Stimulated activated CD4-positive, alpha-beta T cell treated with anti-CD3 and anti-CD28 coated beads, Interleukin-12 subunit alpha, Interleukin-12 subunit beta, amount 100 ng/mL, for 4 hours (primary cell): ENCODE measurements around the gene DNAJC7.
"Not testable (repeated sequence)": the region's sequence is repeated elsewhere in the genome, so short reads cannot be mapped to it uniquely, and the experiment has no call there.

Source experiments
- DNase-seq: peaks from one replicate; pipeline ENCODE4 v3.0.0-alpha.2; 2020

The DNAJC7 gene

DNA sequence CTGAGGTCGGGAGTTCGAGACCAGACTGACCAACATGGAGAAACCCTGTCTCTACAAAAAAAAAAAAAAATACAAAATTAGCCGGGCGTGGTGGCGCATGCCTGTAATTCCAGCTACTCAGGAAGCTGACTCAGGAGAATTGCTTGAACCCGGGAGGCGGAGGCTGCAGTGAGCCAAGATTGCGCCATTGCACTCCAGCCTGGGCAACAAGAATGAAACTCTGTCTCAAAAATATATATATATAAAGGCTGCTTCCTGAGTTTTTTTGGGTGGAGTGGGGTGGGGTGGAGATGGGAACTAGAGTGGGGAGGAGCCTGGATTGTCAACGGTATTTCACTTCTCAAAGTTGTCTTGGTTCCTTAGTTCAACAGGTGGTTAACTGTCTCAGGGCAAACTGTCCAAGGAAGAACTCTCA, 7.0 kb downstream of the DNAJC7 start:
- DNase-seq = not testable (repeated sequence)

DNA sequence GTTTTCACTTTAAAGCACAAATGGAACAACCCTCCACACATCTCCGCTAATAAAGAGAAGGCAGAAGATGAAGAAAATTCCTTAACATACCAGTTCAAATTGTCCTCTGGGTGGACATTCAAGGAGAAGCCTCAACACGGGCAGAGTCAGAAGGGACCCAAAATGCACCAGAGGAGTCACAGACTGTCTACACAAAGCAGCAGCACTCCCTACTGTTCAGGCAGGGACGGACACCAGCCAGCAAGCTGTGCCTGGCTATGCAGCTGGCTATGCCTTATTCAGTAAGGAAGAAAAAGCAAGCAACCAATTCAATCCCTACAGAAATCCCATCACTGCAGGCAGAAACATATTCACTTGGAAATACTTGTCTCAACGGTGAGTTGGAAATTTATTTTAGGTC, 8.1 kb downstream of the DNAJC7 start:
- DNase-seq = no peak

DNA sequence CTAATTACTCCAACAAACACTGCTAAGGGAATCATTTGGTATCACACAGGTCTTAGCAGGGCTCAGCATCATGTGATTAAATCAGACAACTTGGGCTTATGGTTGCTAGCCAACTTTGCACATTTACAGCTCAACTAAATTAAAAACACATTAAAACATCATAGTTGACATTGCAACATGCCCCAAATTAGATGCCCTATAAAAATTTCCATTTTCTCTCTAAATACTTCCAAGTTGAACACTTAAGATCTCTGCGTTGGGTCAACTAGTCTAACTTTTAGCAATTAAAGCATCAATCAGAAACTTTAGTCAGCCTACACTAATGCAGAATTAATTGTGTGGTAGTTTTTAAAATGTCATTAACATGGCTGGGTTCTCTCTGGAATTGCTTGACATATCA, 12.1 kb downstream of the DNAJC7 start:
- no peak for DNase-seq

DNA sequence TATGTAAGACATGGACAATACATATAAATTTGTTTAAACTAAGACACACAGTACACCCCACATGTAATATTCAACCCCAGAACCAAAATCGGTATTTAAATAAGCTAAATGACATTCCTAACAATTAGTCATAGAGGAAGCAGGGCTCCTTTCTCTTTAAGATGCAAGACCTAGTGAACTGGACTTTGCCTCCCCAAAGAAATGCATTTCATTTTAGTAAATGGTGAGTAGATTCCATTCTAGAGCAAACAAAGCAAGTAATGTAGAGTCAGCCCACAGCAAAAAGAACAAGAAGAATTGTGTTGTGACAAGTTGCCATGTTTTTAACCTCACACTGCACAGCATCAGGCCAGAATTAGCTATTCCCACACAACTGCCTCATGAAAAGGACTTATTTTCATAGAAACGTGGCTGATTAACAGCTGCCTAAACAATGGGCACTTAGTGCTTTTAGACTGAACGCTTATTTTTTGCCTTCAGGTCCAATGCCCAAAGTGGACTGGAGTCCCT, 14.4 kb downstream of the DNAJC7 start:
- no peak for DNase-seq

DNA sequence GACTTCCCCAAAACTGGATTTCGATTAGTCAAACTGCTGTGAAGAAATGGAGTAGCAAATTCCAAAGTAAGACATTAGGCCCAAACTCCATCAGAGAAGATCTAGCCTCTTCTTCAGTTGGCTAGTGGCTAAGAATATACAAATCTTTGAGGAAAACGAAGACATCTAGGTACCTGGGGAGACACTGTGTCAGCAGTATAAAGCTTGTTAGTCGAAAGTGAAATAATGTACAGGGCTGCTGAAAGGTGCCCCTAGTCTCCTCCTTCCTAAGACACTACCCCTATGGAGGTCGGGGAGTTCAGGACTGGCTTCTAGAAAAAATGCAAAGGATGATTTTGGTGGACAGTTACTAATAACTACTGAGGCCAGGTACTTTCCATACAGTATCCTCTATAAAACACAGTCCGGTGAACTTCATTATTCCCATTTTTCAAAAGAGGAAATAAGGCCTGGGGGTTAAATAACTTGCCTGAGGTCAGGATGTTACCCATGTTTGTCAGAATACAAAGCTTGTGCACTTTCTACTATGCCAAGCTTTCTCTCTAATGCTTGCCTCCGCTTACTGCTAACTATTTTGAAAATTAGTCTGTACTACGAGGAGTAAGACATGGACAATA, 15.0 kb downstream of the DNAJC7 start:
- DNase-seq = no peak

DNA sequence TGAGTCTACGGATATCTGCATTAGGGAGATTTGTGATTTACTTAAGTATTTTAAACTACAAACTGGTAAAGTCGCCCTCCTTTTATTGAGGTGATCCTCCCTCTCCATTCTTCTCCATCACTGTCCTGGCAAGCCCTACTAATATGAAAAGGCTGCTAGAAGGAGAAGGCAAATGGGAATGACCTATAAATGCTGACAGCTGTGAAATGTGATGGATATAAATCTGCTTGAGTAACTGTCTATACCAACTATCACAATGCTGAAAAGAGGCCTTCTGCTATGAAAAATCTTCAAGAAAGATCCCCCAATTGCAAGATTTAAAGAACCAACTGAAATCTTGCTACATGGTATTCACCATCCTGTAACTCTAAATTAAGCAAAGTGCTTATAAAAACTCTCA, 15.5 kb downstream of the DNAJC7 start:
- no peak for DNase-seq

DNA sequence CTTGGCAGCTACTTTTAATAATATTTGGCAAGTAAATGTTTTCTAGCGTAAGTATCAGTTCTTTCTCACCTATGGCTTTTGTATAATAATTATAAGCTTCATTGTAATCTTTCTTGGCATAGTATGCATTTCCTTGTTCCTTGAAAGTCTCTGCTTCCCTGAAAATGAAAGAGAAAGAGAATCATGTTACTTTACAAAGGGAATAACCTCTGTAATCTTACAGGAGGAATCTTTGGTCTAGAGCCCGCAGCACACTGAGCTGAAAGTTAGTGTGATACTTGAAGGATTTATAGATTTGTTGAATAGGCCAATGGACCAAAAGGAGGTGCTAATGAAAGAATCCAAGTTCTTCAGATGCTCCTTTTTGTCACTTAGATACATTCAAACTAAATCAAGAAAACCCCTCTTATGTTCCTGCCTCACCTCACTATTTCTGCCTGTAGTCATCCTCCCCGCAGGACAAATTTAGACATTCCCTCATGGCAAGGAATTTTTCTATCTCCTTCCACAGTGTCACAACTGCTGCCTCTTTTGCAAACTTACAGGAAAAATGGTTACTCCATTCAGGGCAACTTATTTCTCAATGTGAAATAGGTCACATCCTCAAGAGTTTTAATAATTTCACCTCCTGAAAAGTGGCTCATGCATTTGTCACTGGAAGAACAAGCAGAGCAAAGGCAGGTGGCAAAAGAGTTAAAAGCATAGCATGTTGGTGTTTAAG, 16.7 kb downstream of the DNAJC7 start:
- DNase-seq = no peak

DNA sequence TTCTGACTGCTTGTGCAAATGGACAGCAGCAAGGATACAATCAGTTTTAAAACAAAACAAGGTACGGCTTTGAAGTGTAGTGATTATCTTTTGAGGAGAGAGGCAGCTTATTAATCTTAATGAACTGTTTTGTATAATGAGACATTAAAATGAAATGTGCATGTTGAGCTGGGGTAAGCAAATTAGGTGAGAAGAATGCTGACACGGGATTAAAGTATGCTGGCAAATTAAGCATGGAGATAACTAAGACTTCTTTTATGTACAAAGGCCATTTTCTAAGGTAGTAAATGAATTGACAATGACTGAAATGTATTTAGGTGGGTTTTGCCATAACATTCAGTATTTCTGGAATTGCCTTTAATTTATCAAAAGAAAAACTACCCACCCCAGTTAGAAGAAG, 18.7 kb downstream of the DNAJC7 start:
- DNase-seq = no peak

DNA sequence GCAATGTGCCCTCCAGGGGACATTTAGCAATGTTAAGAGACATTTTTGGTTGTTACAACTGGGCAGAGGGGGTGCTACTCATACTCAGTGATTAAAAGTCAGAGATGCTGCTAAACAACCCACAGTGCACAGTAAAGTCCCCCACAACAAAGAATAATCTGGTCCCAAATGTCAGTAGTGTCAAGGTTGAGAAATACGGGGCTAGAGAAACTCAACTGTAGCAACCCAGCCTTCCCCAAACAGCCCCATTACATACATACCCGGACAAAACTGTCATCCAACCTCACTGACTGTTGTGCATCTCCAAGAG, 20.4 kb downstream of the DNAJC7 start:
- DNase-seq = no peak

DNA sequence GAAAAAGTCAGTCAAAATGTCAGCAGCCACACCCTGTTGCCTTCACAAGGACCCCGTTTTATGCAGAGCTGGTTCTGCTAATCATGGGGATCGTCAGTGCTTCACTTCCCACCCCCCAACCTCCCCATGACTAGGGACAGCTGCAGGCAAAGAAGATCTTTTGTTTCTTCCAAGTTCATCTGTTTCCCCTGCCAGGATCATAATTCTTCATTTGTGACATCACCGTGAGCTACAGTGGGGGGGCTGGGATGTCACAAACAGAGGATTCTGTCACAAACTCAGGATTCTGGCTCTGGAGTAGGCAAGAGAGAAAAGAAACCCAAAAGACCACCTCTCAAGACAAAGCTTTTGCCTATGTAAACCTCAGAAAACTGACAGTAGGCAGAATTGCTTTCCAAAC, 24.7 kb downstream of the DNAJC7 start:
- DNase-seq = no peak

DNA sequence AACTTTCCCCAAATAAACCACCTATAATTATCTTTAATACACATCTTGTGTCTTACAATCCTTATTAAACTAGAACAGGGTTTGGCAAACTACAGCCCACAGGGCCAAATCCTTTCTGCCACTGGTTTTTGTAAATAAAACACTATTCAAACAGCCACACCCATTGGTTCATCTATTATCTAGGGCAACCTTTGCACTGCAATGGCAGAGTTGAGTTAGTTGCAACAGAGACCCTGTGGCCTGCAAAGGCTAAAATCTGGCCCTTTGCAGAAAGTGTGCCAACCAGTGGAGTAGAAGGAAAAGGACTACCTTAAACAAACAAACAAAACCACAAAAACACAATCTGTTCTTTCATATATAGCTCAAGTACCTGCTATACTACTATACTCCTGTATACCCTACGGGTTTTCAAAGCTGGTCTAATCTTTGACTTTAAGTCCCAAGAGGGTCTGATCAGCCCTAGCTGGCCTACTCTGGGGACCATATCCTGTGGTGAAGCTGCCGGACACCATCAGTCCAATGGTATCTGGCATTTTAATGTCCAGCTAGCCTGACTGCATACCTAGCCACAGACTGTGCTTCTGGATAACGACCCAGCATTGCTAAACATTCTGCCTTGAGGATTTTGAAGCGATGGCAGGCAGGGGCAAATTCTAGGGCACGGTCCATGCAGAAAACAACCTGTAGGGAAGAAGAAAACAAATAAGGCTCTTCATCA, 27.4 kb downstream of the DNAJC7 start:
- DNase-seq = no peak

DNA sequence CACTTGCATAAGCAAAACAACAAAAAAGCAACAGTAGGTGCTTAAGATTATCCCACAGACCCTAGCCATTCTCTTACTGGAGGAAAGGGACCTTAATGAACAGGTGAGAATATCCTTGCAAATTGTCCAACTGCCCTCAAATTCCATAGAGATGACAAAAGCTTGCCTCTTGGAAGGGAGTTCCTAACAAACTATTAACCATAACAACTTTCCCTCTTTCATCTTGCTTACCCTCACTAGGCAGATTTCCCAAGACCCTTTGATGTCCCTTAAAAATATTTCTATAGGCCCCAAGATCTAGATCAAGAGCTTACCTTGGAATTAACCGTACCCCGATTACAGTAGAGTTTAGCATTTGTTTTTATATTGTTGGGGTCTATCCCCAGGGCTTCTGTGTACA, 28.8 kb downstream of the DNAJC7 start:
- no peak for DNase-seq

DNA sequence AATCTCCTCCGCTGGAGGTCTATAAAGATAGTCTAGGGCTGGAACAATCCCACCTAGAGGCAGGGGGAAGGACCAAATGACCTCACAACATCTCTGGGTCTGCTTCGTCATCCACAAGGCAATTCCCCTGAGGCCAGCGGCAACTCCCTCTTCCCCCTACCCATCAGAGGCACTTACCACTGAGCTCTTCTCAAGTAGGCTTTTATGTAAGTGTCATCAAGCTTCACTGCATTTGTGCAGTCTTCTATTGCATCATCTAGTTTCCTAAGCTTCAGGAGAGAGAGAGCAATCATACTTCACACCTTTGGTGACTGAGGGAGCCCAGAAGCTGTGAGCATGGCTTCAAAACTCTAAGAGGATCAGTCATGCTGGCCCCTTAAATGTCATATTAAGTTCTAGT, 29.6 kb downstream of the DNAJC7 start:
- DNase-seq = no peak

DNA sequence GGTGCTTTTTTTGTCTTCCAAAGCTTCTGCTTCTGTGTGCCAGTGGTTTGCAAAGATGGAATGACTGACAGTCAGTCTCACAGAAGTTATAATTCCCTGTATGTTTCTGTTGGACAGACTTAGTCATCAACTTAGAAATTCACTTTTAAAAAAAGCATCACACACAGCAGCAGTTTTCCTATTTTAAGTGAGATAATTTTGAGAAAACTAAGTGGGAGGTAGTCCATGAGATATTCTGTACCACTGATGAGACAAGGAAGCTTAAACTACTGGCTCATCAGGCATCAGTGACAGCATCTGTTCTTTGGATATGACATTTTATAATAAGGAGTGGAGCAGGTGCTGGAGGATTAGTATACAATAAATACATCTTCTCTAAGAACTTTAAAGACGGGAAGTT, 30.6 kb downstream of the DNAJC7 start:
- no peak for DNase-seq

DNA sequence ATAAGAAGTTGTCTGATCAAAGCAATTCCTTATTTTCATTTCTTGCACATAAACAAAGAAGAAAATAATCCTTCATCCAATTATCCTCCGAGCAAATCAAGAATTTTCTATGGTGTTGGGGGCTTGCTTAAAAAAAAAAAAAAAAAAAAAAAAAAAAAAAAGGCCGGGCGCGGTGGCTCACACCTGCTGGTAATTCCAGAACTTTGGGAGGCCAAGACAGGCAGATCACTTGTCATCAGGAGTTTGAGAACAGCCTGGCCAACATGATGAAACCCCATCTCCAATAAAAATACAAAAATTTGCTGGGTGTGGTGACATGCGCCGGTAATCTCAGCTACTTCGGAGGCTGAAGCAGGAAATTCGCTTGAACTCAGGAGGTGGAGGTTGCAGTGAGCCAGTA, 31.3 kb downstream of the DNAJC7 start:
- no peak for DNase-seq

DNA sequence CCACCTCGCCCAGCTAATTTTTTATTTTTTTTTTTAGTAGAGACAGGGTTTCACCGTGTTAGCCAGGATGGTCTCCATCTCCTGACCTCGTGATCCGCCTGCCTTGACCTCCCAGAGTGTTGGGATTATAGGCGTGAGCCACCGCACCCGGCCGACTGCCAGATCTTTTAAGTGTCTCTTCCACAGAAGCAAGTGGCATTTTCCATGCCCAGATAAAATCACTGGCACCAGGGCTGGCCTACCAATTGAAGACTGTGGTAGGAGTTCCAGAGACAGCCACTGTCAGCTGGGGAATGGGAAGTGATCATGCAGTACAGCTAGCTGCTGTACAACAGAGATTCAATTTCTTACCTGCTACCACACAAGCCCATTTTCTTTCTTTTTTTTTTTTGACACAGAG, 32.8 kb downstream of the DNAJC7 start:
- DNase-seq = no peak

DNA sequence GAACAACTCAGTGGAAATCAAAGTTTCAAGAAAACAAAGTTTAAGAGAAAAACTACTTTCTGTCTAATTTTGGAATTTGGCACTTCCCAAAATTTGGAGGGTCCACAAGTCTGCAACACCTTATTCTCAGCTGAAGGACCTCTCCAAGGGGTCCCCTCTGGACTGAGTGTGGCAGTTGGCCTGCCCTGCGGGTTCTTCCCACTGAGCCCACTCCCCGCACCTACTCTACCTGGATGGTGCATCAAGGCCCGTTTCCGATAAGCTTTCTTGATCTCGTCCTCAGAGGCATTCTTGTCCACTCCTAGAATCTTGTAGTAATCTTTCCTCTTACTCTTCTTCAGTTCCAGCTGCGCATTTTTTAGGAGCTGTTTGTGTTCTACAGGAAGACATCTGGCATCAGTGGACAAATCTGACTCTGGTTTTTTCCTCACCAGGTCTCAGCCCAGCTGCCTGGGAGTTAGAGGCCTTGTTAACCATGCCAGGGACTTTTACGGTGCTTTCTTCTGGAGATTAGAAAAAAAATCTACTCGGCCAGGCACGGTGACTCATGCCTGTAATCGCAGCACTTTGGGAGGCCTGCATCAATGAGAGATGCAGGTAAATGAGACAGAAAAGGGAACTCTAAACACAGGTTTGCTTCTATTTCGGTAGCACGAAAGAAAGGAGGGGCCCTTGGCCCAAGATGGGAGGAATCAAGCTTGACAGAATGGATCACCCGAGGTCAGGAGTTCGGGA, 35.0 kb downstream of the DNAJC7 start:
- no peak for DNase-seq

DNA sequence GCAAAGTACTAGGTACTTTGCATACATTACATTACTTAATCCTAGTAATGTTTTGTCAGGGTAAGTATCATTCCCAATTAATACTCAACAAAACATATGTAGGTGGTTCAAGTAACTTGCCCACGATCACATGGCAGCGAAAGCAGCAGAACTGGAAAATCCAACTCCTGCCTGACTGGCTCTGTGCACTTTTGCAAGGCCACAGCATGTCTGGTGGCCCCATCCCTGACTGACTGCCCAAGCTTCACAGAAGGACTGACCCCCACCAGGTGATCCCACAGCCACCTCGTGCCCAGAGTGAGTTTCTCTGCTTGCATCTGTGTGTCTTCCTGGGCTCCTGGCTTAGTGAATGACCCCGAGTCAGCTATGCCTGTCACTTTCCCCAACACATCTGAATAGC, 39.2 kb downstream of the DNAJC7 start:
- no peak for DNase-seq

DNA sequence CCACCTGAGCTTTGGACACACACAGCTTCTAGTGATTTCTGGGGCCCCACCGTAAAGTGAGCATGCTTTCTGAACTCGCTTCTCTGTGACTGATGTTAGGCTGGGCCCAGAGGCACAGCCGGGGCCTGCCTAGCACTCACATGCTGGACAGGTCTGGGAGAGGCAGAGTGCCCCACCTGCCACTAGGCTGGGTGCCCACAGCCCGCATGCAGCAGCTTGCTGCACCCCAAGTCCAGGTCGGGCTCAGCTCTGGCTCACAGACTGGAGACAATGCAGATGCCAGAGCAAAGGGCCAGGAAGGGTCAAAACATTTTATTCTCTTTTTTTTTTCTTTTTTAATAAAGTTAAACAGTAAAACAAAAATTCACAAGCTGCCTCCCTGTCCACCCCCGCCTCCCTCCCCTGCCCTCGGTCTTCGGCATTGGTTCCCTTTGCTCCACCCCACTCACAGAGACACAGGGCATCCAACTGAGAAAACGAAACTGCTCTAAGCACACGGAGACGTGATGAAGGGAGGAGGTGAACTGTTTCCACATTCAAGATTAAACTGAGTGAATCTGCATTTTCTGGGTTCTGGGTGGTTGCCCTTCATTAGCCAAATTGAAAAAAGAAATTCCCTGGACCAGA, 41.0 kb downstream of the DNAJC7 start:
- no peak for DNase-seq

DNA sequence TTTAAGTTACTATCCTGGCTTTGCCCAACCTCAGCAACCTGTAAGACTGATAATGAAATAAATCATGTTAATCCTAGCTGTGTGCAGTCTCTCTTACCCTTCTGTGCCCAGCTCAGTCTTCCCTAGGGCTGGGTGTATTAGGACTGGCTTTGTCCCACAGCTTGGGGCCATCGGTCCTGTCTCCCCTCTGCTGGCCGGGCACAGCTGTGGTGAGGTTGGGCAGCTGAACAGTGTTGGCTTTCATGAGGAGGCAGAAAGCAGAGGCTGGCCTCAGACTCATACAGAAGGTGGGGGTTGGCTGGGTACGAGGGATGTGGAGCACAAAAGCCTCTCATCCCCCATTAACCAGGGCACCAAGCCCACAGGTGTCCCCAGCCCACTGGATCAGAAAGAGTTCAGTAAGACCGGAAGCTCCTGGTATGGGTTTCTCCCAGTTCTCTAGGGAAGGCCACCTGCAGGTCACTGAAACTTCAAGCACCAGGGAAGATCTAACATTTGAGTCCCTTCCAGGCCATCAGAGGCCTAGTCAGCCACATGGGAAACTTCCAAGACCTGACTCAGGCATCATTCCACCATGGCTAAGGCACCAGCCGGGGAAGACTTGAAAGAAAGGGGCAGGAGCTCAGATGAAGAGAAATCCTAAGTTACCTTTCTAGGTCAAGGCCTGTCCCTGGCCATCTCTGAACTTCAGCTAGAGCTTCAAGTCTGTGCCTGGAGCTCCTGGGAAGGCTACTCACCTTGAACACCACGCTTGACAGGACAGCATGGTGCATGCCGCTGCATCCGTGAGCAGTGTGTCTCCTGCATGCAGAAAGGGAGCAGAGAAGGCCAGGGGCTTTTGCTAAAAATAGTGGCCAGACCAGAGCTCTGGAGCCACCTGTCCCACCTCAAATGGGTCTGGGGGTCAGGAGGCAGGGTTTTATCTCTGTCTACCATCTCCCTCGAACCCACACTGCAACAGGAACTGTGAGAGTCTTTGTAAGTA, 41.8 kb downstream of the DNAJC7 start:
- DNase-seq = no peak

DNA sequence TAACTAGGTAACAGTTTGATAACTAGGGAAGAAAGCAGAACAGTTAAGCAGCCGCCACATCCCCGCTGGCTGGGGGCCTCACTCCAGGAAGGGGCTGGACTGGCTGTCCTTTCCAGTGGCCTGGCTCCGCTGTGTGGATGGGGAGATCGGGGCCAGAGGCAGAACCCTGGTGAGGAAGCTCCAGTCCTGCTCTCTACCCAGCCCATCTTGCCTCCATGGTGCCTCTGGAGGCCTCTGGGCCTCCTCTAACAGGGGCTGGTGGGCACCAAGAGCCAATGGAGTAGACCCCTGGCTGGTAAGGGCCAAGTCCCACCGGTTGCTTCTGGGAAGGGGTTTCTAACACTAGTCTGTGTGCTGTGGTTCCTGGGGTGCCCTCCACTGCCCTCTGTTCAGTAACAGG, 42.6 kb downstream of the DNAJC7 start:
- DNase-seq = no peak

DNA sequence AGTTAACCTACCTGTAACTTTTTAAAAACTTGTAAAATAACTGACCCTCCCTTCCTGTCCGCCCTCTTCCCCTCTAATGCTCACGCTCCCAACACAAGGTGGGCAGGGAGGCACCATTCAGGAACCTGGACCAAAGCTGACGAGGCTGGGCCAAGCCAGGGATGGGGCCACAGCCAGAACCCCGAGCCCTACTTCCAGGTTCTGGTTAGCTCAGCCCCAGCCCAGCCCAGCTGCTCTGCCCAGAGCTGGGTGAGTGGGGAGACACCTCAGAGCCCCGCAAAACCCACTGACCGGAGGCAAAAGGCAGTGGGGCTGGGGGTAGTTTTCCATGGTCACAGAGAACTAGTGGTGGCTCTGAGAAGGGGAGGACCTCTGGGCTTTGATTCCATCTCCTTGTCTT, 43.2 kb downstream of the DNAJC7 start:
- no peak for DNase-seq
